Fibroblast of skin of right quadriceps (primary cell): ENCODE results near the gene TCP10L.
"Not testable (repeated sequence)": the region's sequence is repeated elsewhere in the genome, so short reads cannot be mapped to it uniquely, and the experiment has no call there.

Source experiments
- DNase-seq: peaks from one replicate; pipeline ENCODE4 v3.0.0-alpha.2; 2013

Gene TCP10L

GRCh38 chr21:32549886-32550285 is 35.4 kb downstream of the TCP10L start:
- DNase-seq: no peak

GRCh38 chr21:32549440-32549839 is 35.9 kb downstream of the TCP10L start:
- DNase-seq: no peak

- no peak for DNase-seq
Observed at GRCh38 chr21:32548978-32549377, 36.3 kb downstream of the TCP10L start.

DNA sequence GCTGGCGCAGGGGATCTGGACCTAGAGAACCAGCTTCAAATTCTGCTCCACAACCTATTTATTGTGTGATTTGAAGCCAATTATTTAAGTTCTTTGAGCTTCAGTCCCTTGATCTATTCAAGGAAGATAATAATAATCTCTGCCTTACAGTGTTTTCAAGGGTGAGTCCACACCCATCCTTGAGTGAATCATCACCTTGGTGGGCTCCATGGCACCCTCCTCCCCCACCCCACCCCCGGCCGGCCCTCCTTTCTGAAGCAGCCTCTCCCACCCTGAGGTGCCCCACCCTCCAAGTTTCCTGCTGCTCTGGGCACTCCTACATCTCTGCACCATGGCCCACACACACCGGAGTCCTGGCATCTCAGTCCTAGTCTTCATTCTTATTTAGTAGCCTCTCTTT is 38.3 kb downstream of the TCP10L start:
- DNase-seq: no peak

DNA sequence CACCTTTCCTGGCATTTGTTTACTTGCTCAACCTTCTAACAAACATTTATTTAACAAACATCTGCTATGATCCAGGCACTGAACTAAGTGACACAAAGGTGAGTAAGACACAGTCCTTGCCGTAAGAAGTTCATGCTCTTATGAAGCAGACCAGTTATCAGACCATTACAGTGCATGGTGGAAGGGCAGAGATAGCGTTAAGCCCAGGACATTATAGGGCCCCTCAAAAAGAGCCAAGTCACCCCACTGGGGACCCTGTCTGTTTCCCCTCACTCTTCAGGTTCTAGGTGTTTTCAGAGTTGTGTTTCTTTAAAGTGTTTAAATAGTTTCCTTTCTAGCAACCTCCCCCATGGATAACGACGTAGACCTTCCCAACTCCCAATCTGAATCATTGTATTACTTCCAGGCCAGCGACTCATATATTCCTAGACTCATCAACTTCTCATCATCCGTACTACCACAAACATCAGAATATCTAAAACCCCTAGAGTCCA is 39.3 kb downstream of the TCP10L start:
- peak; percentile 48 for DNase-seq

- DNase-seq: no peak
Observed at GRCh38 chr21:32544697-32545096, 40.6 kb downstream of the TCP10L start.

GRCh38 chr21:32543975-32544374 is 41.3 kb downstream of the TCP10L start:
- no peak for DNase-seq

- not testable (repeated sequence) for DNase-seq
Observed at GRCh38 chr21:32543056-32543455, 42.3 kb downstream of the TCP10L start.

DNA sequence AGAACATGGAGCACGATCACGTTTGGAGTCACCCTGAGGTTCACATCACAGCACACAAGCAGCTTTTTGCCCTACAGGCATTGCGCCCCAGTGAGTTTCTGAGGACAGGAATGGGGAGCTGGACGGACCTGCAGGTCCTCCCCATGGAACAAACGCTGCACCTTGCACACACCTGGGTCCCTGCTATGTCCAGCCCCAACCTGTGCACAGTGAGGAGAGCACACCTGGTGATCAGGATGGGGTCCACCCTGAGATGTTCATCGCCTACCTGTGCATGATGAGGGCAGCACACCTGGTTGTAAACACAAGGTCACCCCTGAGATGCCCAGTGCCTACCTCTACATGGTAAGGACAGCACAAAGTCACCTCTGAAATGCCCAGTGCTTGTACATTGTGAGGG is 45.9 kb downstream of the TCP10L start:
- no peak for DNase-seq

- DNase-seq: no peak
Observed at GRCh38 chr21:32538147-32538792, 47.1 kb downstream of the TCP10L start.

DNA sequence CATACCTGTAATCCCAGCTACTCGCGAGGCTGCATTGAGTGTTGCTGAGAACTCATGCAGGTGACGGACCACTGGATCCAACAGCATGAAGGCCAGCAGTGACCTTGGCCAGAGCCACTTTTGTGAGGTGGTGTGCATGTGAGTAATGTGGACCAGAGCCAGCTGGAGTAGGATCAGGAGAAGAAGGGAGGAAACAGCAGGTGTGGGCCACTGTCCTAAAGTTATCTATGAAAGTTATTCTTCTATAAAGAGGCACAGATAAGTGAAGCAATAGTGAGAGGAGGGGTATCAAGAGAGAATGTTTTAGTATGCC is 47.8 kb downstream of the TCP10L start:
- DNase-seq: no peak

GRCh38 chr21:32535612-32536011 is 49.7 kb downstream of the TCP10L start:
- no peak for DNase-seq

DNA sequence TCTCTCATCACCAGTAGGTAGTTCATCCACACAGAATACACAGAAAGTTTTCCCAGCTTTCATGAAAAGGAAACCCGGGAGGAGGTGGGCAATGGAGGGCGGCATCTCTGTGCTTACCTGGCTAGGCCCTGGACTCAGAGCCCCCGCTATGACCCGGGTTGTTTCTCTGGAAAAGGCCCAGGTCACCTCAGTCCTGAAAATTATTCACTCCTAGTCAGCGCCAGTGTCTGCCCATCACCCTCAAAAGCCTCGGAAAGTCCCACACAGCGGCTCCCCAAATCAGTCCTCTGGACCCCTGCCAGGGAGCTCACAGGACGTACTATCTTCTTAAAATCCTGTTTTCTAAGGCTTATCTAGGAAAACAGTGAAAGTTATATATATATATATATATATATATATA is 51.2 kb downstream of the TCP10L start:
- no peak for DNase-seq

DNA sequence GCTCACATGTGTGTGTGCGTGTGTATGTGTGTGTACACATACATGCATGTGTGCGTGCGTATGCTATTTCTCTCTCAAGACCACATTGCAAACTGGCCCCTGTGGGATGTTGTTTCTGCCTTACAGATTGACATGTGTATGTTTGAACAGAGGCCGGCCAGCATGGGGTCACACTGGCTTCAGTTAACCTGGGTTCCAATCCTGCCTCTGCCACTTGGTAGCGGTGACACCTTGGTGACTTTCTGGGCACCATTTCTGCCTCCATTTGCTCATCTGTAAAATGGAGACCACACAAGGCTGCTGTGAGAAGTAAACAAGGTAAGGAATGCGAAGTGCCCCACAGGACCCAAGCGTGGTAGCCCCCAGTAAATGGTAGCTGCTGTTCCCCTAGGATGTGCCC is 51.7 kb downstream of the TCP10L start:
- DNase-seq: no peak

DNA sequence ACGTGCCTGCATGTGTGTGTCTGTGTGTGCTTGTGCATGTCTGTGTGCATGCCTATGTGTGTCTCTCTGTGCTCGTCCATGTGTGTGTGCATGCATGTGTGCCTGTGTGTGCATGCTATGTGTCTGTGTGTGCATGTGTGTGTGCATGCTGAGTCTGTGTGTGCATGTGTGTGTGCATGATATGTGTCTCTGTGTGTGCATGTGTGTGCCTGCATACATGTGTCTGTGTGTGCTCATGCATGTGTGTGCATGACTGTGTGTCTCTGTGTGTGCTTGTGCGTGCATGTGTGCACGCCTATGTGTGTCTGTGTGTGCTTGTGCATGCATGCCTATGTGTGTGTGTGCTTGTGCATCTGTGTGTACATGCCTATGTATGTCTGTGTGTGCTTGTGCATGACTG is 52.3 kb downstream of the TCP10L start:
- DNase-seq: no peak

- DNase-seq: no peak
Observed at GRCh38 chr21:32532636-32533035, 52.7 kb downstream of the TCP10L start.

DNA sequence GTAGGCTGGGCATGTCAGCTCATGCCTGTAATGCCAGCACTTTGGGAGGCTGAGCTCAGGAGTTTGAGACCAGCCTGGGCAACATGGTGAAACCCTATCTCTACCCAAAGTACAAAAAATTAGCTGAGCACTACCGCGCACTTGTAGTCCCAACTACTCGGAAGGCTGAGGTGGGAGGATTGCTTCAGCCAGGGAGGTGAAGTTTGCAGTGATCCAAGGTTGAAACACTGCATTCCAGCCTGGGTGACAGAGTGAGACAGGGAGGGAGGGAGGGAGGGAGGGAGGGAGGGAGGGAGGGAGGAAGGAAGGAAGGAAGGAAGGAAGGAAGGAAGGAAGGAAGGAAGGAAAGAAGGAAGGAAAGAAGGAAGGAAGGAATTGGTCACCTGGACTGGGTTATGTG is 53.8 kb downstream of the TCP10L start:
- not testable (repeated sequence) for DNase-seq

GRCh38 chr21:32530809-32531208 is 54.5 kb downstream of the TCP10L start:
- DNase-seq: not testable (repeated sequence)

GRCh38 chr21:32529679-32530078 is 55.6 kb downstream of the TCP10L start:
- DNase-seq: no peak

- DNase-seq: no peak
Observed at GRCh38 chr21:32525282-32525681, 60.0 kb downstream of the TCP10L start.

DNA sequence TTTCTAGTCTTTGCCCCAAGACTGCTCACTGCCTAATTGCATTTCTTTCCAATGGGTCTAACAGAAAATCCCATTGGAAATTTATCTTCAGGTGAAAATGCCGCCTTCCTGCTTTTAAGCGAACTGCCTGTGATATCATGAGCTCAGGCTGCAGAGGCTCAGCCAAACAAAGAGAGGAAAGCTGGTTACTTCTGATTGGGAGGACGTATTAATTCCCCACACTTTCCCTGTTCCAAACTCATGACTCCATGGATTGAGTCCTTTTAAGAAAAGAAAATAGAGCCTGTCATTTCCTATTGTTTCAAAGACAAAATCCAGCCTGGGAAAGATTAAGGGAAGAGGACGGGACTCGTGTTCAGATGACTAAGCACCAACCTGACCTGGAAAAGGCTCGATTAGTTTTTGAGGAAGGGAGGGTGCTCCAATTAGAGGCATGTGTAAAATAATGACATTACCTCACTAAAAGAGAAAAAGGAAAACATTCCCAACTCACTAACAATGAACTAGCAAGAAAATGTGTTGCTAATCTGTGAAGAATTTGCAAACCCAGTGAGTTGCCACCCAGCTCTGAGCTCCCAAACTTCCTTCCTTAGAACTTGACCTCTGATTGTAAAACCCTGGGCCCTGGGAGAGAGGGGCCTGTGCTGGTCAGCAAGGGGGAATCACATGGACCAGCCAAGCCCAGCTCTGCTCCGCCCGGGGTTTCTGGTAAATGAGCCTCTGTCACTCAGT is 61.2 kb downstream of the TCP10L start:
- peak; percentile 72 for DNase-seq
